ENCODE measurements around the gene DNHD1. TPM values are rescaled to one million over a fixed set of nuclear protein-coding genes. Genes with fewer than 3 reads are reported as not detected.
A peak's percentile ranks its signal among the peaks of the same experiment; 100 is the strongest.

The DNHD1 gene
- total RNA-seq, 3 donors from 2014 or later (not counting 1 experiment from before 2014, with no cell fraction given): 29.6 to 38.3 (median 31.4) TPM

GRCh38 chr11:6531267-6531752 is 34.2 kb downstream of the DNHD1 start:
- Histone ChIP-seq H3K27ac (ENCODE audit: low read length) (no peak overlapping the region), H3K36me3 (ENCODE audit: control insufficient read depth, insufficient read depth, low read length) (no peaks in the 10 kb centered on the region), H3K4me3 (ENCODE audit: low read length) (no peak overlapping the region), H3K4me1 (ENCODE audit: control insufficient read depth, insufficient read depth, low read length) (no peaks in the 10 kb centered on the region), H3K27me3 (ENCODE audit: control insufficient read depth, insufficient read depth, low read length) (no peaks in the 10 kb centered on the region), H3K9me3 (ENCODE audit: control insufficient read depth, insufficient read depth, low read length) (no peaks in the 10 kb centered on the region)
- 13% methylated on average over 1 of the region's 1 CpG for WGBS (ENCODE audit: insufficient coverage)
- DNase-seq (peak in 1 of 2 donors; percentile 72), ATAC-seq (peak; percentile 69 to 86 (median 76))
- TF ChIP-seq CTCF (IDR thresholded peaks at IDR 0.05): peak; percentile 77
- Mint-ChIP-seq H3K4me3 (no peak overlapping the region), H3K27me3 (ENCODE audit: low read depth in 2 of 2) (no peaks in the 10 kb centered on the region), H3K27ac (no peak overlapping the region), H3K4me1 (peaks cover 7% of the 10 kb centered on the region in 2 donors), H3K36me3 (no peaks in the 10 kb centered on the region), H3K9me3 (no peaks in the 10 kb centered on the region)
- intact Hi-C loops (cut with micrococcal nuclease): loop anchor here (1.0 to 5.0 kb wide), 3 partner anchors 136 to 226 kb away; no protein-coding TSS in a partner anchor

DNA sequence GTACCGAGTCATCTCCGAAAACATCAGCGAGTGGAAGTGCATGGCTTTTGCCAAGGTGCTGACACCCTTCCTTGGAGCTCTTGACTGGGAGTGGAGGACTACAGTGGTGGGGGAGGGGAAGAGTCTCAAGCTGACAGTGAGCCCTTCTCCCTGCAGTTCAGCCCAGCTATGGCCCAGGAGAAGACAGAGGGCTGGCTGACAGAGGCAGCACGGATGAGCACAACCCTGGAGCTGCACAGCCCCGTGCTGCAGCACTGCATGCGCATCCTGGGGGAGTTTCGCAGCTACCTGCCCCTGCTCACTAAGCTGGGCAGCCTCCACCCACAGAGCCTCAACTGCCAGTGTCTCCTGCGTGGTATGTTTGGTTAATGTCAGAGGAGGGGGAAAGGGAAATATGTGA is 41.4 kb downstream of the DNHD1 start:
- H3K36me3 ChIP-seq (ENCODE audit: control insufficient read depth, insufficient read depth, low read length): no peaks in the 10 kb centered on the region
- Mint-ChIP-seq H3K9me3 (no peaks in the 10 kb centered on the region), H3K27me3 (ENCODE audit: low read depth in 2 of 2) (no peaks in the 10 kb centered on the region), H3K36me3 (no peaks in the 10 kb centered on the region), H3K4me3 (no peak overlapping the region), H3K4me1 (peaks cover 10 to 11% of the 10 kb centered on the region in 2 donors), H3K27ac (no peak overlapping the region)
- no peak overlapping the region for H3K4me3 ChIP-seq (ENCODE audit: low read length)
- WGBS (ENCODE audit: insufficient coverage): 93% methylated on average over 7 of the region's 8 CpGs
- ATAC-seq (no peak), DNase-seq (no peak)
- intact Hi-C loops (cut with micrococcal nuclease): no loop called here
- H3K9me3 ChIP-seq (ENCODE audit: control insufficient read depth, insufficient read depth, low read length): no peaks in the 10 kb centered on the region
- no peak for TF ChIP-seq CTCF (IDR thresholded peaks at IDR 0.05)
- H3K4me1 ChIP-seq (ENCODE audit: control insufficient read depth, insufficient read depth, low read length): no peaks in the 10 kb centered on the region
- no peaks in the 10 kb centered on the region for H3K27me3 ChIP-seq (ENCODE audit: control insufficient read depth, insufficient read depth, low read length)
- no peak overlapping the region for H3K27ac ChIP-seq (ENCODE audit: low read length)

DNA sequence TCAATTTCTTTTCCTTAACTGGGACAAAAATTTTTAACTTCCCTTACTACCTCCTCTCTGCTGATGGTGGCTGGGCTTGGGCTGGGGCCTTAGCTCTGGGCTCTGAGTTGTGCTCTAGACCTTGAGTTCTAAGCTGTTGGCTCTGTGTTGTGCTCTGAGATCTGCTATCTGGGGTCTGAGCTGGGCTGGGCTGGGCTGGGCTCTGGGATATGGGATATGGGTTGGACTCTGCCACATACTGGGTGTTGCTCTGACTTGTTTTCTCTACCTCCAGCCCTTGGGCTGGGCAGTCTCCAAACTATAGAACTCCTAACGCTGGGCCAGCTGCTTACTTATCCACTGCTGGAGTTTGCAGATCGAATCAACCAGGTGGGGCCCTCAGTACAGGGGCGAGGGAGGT is 41.9 kb downstream of the DNHD1 start:
- intact Hi-C loops (cut with micrococcal nuclease): no loop called here
- Histone ChIP-seq H3K9me3 (ENCODE audit: control insufficient read depth, insufficient read depth, low read length) (no peaks in the 10 kb centered on the region), H3K27ac (ENCODE audit: low read length) (no peak overlapping the region), H3K27me3 (ENCODE audit: control insufficient read depth, insufficient read depth, low read length) (no peaks in the 10 kb centered on the region), H3K4me3 (ENCODE audit: low read length) (no peak overlapping the region), H3K36me3 (ENCODE audit: control insufficient read depth, insufficient read depth, low read length) (no peaks in the 10 kb centered on the region), H3K4me1 (ENCODE audit: control insufficient read depth, insufficient read depth, low read length) (no peaks in the 10 kb centered on the region)
- Mint-ChIP-seq H3K4me3 (no peak overlapping the region), H3K9me3 (no peaks in the 10 kb centered on the region), H3K4me1 (peaks cover 10 to 11% of the 10 kb centered on the region in 2 donors), H3K27me3 (ENCODE audit: low read depth in 2 of 2) (no peaks in the 10 kb centered on the region), H3K27ac (no peak overlapping the region), H3K36me3 (no peaks in the 10 kb centered on the region)
- ATAC-seq (no peak), DNase-seq (no peak)
- 93% methylated on average over 3 of the region's 3 CpGs for WGBS (ENCODE audit: insufficient coverage)
- TF ChIP-seq CTCF (IDR thresholded peaks at IDR 0.05): no peak

GRCh38 chr11:6539748-6540268 is 42.7 kb downstream of the DNHD1 start:
- Histone ChIP-seq H3K27me3 (ENCODE audit: control insufficient read depth, insufficient read depth, low read length) (no peaks in the 10 kb centered on the region), H3K36me3 (ENCODE audit: control insufficient read depth, insufficient read depth, low read length) (no peaks in the 10 kb centered on the region), H3K27ac (ENCODE audit: low read length) (no peak overlapping the region), H3K9me3 (ENCODE audit: control insufficient read depth, insufficient read depth, low read length) (no peaks in the 10 kb centered on the region), H3K4me3 (ENCODE audit: low read length) (no peak overlapping the region), H3K4me1 (ENCODE audit: control insufficient read depth, insufficient read depth, low read length) (no peaks in the 10 kb centered on the region)
- ATAC-seq (no peak), DNase-seq (no peak)
- Mint-ChIP-seq H3K36me3 (no peaks in the 10 kb centered on the region), H3K4me3 (no peak overlapping the region), H3K27me3 (ENCODE audit: low read depth in 2 of 2) (no peaks in the 10 kb centered on the region), H3K4me1 (peaks cover 10 to 11% of the 10 kb centered on the region in 2 donors), H3K9me3 (no peaks in the 10 kb centered on the region), H3K27ac (no peak overlapping the region)
- TF ChIP-seq CTCF (IDR thresholded peaks at IDR 0.05): no peak
- intact Hi-C loops (cut with micrococcal nuclease): no loop called here
- WGBS (ENCODE audit: insufficient coverage): 98% methylated on average over 12 of the region's 12 CpGs
